GM10266 (cell line): Measurements from ENCODE around the gene PAH.

Source experiments
- DNase-seq: peaks from one replicate; pipeline ENCODE4 v3.0.0; 2012; ENCODE audit errors: extremely low spot score
- TF ChIP-seq, protein P1 (sequence below): IDR thresholded peaks from 2 replicates; pipeline ENCODE4 v1.5.1; 2012; ENCODE audit warnings: mild to moderate bottlenecking, low read depth; ENCODE audit not compliant: control insufficient read depth, insufficient read depth; ENCODE audit errors: missing control alignments

The PAH gene

DNA sequence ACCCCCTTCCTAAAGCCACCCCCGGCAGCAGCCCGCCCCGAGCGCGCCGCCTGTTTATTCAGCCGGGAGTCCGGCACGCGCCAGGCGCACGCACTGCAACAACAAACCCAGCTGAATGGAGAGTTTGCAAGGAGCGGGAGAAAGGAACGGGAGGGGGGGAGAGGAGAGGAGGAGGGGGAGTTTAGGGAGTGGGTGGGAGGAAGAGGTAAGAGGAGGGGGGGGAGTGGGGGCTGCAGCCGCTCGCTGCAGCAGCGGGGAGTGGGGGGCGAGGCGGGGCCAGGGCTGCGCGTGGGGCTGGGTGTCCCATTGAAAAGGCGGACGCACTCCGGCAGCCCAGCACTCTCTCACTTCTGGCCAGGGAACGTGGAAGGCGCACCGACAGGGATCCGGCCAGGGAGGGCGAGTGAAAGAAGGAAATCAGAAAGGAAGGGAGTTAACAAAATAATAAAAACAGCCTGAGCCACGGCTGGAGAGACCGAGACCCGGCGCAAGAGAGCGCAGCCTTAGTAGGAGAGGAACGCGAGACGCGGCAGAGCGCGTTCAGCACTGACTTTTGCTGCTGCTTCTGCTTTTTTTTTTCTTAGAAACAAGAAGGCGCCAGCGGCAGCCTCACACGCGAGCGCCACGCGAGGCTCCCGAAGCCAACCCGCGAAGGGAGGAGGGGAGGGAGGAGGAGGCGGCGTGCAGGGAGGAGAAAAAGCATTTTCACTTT, 40.5 kb upstream of the PAH start, which contains the start of gene ASCL1:
Gene ASCL1 (plus strand): TSS at position 336 of the 712 bp plus-strand sequence. CDS start 571 bp downstream, outside the sequence.
- peak; percentile 70 for DNase-seq
- TF ChIP-seq, protein P1, sequence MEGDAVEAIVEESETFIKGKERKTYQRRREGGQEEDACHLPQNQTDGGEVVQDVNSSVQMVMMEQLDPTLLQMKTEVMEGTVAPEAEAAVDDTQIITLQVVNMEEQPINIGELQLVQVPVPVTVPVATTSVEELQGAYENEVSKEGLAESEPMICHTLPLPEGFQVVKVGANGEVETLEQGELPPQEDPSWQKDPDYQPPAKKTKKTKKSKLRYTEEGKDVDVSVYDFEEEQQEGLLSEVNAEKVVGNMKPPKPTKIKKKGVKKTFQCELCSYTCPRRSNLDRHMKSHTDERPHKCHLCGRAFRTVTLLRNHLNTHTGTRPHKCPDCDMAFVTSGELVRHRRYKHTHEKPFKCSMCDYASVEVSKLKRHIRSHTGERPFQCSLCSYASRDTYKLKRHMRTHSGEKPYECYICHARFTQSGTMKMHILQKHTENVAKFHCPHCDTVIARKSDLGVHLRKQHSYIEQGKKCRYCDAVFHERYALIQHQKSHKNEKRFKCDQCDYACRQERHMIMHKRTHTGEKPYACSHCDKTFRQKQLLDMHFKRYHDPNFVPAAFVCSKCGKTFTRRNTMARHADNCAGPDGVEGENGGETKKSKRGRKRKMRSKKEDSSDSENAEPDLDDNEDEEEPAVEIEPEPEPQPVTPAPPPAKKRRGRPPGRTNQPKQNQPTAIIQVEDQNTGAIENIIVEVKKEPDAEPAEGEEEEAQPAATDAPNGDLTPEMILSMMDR: no peak

DNA sequence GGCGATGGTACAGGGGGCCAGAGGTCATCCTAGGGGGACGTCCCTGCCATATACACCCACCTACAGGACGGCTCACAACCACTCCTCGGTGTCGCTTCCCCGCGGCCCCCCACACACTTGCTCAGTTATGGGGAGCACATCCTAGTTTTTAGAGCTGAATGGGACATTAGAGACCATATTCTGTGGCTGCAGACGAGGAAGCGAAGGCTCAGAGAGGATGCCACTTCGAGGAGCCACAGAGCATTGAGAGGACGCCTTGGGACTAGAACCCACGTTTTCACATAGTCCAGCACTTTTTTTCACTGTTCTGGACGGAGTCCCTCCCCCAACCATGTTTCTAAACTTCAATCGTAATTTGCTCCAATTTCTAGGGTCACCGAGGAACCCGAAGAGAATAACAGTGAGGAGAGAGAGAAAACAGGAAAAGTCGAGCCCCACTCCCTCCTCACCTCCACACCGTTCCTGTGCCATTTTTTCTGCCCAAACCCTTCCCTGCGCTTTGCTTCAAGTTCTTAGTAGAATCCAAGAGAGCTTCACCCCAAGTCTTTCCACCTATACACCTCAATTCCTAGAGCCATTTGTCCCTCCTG, 39.8 kb upstream of the PAH start:
- DNase-seq: peak; percentile 41
- TF ChIP-seq, protein P1: no peak

DNA sequence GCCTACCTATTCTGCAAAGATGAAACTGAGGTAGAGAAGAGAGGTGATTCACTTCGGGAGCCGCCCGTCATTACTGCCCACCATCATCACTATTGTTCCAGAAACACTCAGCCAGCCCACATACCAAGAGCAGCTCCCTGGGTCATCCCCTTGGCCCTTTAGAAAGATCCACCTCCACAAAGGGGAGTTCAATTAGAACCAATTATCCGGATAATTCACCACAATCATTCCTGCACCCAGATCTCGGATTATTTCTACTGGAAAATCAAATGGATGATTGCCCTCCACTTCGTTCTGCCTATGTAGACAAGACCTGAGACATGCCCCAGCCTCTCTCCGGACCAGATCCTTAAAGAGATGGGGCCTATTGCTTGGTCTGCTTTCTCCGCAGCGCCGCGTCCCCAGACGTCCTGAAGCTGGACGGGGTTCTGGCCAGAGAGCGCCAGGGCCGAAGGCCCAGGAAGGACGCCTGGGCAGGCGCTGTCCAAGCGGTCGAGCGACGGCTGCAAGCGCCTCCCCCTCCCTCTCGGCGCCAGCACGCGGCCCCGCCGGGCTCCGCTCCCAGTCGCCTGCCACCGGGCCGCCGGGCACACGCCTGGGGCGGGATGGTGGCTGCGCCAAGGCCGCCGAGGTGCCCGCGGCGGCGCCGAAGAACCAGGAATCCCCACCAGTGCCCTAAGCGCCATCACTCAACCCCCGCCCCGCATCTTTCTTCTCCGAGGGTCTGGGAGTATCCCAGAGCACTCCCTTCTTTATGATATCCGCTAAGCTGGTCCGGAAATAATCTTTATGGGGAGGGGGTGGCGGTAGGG, 39.1 kb upstream of the PAH start:
- TF ChIP-seq, protein P1: no peak
- DNase-seq: peak; percentile 36

DNA sequence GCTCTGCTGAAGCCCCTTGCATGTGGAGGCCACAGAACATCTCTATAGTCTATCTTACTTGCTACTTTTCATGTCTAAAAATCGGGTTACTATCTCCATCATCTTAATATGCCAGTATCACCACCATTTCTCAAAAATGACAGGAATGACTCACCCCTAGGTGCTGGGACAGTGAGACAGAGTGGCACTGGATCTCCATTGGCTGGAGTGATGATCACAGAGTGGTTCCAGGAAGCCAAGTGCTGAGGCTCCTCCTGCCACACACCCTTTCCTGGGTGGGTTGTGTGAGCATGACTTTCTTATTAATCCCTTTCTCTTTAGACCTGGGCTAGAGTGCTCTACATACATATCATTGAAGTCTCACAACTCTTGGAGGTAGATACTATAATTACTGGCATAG, 37.1 kb upstream of the PAH start:
- peak; percentile 48 for DNase-seq
- TF ChIP-seq, protein P1: no peak

DNA sequence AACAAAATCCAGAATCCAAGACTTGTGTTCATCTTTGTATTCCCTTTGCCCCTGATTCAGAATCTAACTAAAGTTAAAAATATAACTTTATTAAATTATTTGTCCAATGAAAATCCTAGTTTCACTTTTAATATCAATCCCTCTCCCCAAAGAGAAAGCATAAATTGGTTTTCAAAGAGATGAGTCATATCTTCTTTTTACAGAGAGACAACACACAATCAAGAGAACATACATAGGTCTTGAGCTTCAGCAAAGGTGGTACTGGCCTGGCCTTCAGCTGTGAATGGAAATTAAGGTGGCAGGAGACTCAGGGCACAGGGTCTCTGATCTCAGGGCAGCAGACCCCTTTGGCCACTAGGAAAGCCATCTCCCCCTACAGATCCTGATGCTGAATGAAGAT, 36.2 kb upstream of the PAH start:
- TF ChIP-seq, protein P1: no peak
- DNase-seq: peak; percentile 71

DNA sequence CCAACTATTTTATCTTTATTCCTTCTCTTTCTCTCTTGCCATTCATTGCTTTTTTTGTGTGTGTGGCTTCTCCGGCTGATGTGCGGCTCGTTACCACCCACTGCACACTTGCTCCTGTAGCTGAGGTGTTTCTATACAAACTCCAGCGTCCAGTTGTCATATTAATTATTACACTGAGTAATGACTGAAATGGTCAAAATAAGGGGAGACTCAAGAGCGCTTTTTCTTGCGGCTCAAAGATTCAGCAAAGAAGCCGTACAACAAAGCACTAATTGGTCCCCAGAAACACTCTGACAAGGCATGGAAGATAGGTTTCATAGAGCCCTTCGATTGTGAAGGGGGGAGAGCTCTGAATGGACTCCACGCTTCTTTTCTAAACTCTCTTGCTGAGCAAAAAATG, 34.8 kb upstream of the PAH start:
- DNase-seq: no peak
- TF ChIP-seq, protein P1: no peak
